Measurements from ENCODE around the gene GALNT10.

DNA sequence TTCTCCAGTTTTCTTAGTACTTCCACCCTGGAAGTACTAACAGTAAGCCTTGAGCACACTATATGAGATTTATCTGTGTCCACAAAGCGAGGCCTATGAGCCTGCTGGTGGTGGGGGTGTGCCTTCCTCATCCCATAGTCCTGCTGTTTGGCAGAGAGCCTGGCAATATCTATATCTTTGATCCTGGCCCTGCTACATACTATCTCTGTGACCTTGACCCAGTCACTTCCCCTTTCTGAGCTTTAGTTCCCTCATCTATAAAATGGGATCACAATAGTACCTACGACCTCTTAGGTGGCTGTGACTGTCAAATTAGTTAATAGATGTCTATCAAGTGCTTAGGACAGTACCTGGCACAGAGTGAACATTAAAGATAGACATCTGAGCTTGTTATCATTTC is 140.7 kb downstream of the GALNT10 start:
- TF ChIP-seq, protein P1, sequence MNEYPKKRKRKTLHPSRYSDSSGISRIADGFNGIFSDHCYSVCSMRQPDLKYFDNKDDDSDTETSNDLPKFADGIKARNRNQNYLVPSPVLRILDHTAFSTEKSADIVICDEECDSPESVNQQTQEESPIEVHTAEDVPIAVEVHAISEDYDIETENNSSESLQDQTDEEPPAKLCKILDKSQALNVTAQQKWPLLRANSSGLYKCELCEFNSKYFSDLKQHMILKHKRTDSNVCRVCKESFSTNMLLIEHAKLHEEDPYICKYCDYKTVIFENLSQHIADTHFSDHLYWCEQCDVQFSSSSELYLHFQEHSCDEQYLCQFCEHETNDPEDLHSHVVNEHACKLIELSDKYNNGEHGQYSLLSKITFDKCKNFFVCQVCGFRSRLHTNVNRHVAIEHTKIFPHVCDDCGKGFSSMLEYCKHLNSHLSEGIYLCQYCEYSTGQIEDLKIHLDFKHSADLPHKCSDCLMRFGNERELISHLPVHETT (CRISPR knock-in tag; conservative IDR thresholded peaks at IDR 0.05 in 1 of 2, IDR thresholded peaks at IDR 0.05 in 1 of 2): no peak
- TF ChIP-seq, protein P2, sequence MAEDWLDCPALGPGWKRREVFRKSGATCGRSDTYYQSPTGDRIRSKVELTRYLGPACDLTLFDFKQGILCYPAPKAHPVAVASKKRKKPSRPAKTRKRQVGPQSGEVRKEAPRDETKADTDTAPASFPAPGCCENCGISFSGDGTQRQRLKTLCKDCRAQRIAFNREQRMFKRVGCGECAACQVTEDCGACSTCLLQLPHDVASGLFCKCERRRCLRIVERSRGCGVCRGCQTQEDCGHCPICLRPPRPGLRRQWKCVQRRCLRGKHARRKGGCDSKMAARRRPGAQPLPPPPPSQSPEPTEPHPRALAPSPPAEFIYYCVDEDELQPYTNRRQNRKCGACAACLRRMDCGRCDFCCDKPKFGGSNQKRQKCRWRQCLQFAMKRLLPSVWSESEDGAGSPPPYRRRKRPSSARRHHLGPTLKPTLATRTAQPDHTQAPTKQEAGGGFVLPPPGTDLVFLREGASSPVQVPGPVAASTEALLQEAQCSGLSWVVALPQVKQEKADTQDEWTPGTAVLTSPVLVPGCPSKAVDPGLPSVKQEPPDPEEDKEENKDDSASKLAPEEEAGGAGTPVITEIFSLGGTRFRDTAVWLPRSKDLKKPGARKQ (CRISPR knock-in tag; IDR thresholded peaks at IDR 0.05): no peak
- TF ChIP-seq, protein P3, sequence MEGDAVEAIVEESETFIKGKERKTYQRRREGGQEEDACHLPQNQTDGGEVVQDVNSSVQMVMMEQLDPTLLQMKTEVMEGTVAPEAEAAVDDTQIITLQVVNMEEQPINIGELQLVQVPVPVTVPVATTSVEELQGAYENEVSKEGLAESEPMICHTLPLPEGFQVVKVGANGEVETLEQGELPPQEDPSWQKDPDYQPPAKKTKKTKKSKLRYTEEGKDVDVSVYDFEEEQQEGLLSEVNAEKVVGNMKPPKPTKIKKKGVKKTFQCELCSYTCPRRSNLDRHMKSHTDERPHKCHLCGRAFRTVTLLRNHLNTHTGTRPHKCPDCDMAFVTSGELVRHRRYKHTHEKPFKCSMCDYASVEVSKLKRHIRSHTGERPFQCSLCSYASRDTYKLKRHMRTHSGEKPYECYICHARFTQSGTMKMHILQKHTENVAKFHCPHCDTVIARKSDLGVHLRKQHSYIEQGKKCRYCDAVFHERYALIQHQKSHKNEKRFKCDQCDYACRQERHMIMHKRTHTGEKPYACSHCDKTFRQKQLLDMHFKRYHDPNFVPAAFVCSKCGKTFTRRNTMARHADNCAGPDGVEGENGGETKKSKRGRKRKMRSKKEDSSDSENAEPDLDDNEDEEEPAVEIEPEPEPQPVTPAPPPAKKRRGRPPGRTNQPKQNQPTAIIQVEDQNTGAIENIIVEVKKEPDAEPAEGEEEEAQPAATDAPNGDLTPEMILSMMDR (IDR thresholded peaks at IDR 0.05 in 2 of 3, conservative IDR thresholded peaks at IDR 0.05 in 1 of 3; ENCODE audit: insufficient read depth in 2 of 3, low read depth in 1 of 3, low read length in 3 of 3): no peak
- TF ChIP-seq CHD2 (IDR thresholded peaks at IDR 0.05; ENCODE audit: low read depth, low read length): no peak
- TF ChIP-seq ZNF778 (CRISPR knock-in tag; IDR thresholded peaks at IDR 0.05): no peak
- TF ChIP-seq JUN (IDR thresholded peaks at IDR 0.05; ENCODE audit: borderline replicate concordance, low read depth, low read length): no peak
- TF ChIP-seq JUN (CRISPR knock-in tag; IDR thresholded peaks at IDR 0.05; ENCODE audit: borderline replicate concordance): no peak
- TF ChIP-seq, protein P4, sequence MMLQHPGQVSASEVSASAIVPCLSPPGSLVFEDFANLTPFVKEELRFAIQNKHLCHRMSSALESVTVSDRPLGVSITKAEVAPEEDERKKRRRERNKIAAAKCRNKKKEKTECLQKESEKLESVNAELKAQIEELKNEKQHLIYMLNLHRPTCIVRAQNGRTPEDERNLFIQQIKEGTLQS (IDR thresholded peaks at IDR 0.05): no peak
- TF ChIP-seq, protein P4 (CRISPR knock-in tag; conservative IDR thresholded peaks at IDR 0.05): no peak
- no peak for TF ChIP-seq DNMT1 (IDR thresholded peaks at IDR 0.05)
- TF ChIP-seq TAF7 (tag; IDR thresholded peaks at IDR 0.05): no peak
- TF ChIP-seq BCL6 (CRISPR knock-in tag; IDR thresholded peaks at IDR 0.05): no peak
- TF ChIP-seq CREB1 (IDR thresholded peaks at IDR 0.05): no peak
- TF ChIP-seq CREB1 (CRISPR knock-in tag; IDR thresholded peaks at IDR 0.05): no peak

Measured in K562 (cell line).